Activated naive CD8-positive, alpha-beta T cell (primary cell): Measurements from ENCODE around the gene ZNF541.

Source experiments
- H3K27ac Mint-ChIP-seq: one replicate; pipeline ENCODE4 v1.8.0; 2021; ENCODE audit warnings: mixed read lengths
- H3K27me3 Mint-ChIP-seq: one replicate; pipeline ENCODE4 v1.8.0; 2021; ENCODE audit warnings: mixed read lengths
- H3K36me3 Mint-ChIP-seq: one replicate; pipeline ENCODE4 v1.8.0; 2021; ENCODE audit warnings: mixed read lengths
- H3K4me1 Mint-ChIP-seq: one replicate; pipeline ENCODE4 v1.8.0; 2021; ENCODE audit warnings: low read depth, mixed read lengths
- H3K4me3 Mint-ChIP-seq: one replicate; pipeline ENCODE4 v1.8.0; 2021; ENCODE audit warnings: mild to moderate bottlenecking, mixed read lengths
- H3K9me3 Mint-ChIP-seq: one replicate; pipeline ENCODE4 v1.8.0; 2021; ENCODE audit warnings: low read depth, mixed read lengths

ZNF541 gene

GRCh38 chr19:47542030-47542475 lies 30.9 kb downstream of the ZNF541 start:
- H3K27ac Mint-ChIP-seq = no peak overlapping the region
- H3K36me3 Mint-ChIP-seq = no peaks in the 10 kb centered on the region
- H3K4me1 Mint-ChIP-seq = peaks cover 15% of the 10 kb centered on the region
- H3K9me3 Mint-ChIP-seq = no peaks in the 10 kb centered on the region
- H3K4me3 Mint-ChIP-seq = no peak overlapping the region
- H3K27me3 Mint-ChIP-seq = peaks cover 2% of the 10 kb centered on the region

GRCh38 chr19:47541518-47541917 lies 31.4 kb downstream of the ZNF541 start:
- no peaks in the 10 kb centered on the region for H3K9me3 Mint-ChIP-seq
- peak overlapping the region; percentile 79 for H3K27ac Mint-ChIP-seq
- peaks cover 2% of the 10 kb centered on the region for H3K27me3 Mint-ChIP-seq
- peak overlapping the region; percentile 46 for H3K4me3 Mint-ChIP-seq
- H3K36me3 Mint-ChIP-seq = no peaks in the 10 kb centered on the region
- peaks cover 15% of the 10 kb centered on the region for H3K4me1 Mint-ChIP-seq

- Mint-ChIP-seq H3K27ac (no peak overlapping the region), H3K4me3 (no peak overlapping the region), H3K4me1 (peaks cover 15% of the 10 kb centered on the region), H3K36me3 (no peaks in the 10 kb centered on the region), H3K9me3 (no peaks in the 10 kb centered on the region), H3K27me3 (peaks cover 2% of the 10 kb centered on the region)
These were observed 32.2 kb downstream of the ZNF541 start for GRCh38 chr19:47540748-47541147.

GRCh38 chr19:47539747-47540311 lies 33.1 kb downstream of the ZNF541 start:
- Mint-ChIP-seq H3K9me3 (no peaks in the 10 kb centered on the region), H3K4me1 (peaks cover 15% of the 10 kb centered on the region), H3K27ac (no peak overlapping the region), H3K4me3 (no peak overlapping the region), H3K36me3 (no peaks in the 10 kb centered on the region), H3K27me3 (peaks cover 2% of the 10 kb centered on the region)

- H3K27me3 Mint-ChIP-seq = peaks cover under 1% of the 10 kb centered on the region
- H3K9me3 Mint-ChIP-seq = no peaks in the 10 kb centered on the region
- H3K36me3 Mint-ChIP-seq = no peaks in the 10 kb centered on the region
- peaks cover 15% of the 10 kb centered on the region for H3K4me1 Mint-ChIP-seq
- H3K27ac Mint-ChIP-seq = no peak overlapping the region
- H3K4me3 Mint-ChIP-seq = no peak overlapping the region
These were observed 34.1 kb downstream of the ZNF541 start for GRCh38 chr19:47538812-47539211.

GRCh38 chr19:47537493-47537892 lies 35.5 kb downstream of the ZNF541 start:
- no peaks in the 10 kb centered on the region for H3K27me3 Mint-ChIP-seq
- H3K9me3 Mint-ChIP-seq = no peaks in the 10 kb centered on the region
- no peak overlapping the region for H3K4me3 Mint-ChIP-seq
- no peak overlapping the region for H3K27ac Mint-ChIP-seq
- H3K36me3 Mint-ChIP-seq = no peaks in the 10 kb centered on the region
- peaks cover 15% of the 10 kb centered on the region for H3K4me1 Mint-ChIP-seq

- no peaks in the 10 kb centered on the region for H3K9me3 Mint-ChIP-seq
- no peaks in the 10 kb centered on the region for H3K4me1 Mint-ChIP-seq
- H3K27ac Mint-ChIP-seq = no peak overlapping the region
- H3K36me3 Mint-ChIP-seq = no peaks in the 10 kb centered on the region
- H3K4me3 Mint-ChIP-seq = no peak overlapping the region
- H3K27me3 Mint-ChIP-seq = no peaks in the 10 kb centered on the region
These were observed 38.3 kb downstream of the ZNF541 start for GRCh38 chr19:47534628-47535027.

GRCh38 chr19:47531640-47532387 lies 41.1 kb downstream of the ZNF541 start:
- Mint-ChIP-seq H3K27ac (no peak overlapping the region), H3K4me3 (no peak overlapping the region), H3K36me3 (no peaks in the 10 kb centered on the region), H3K9me3 (no peaks in the 10 kb centered on the region), H3K27me3 (no peaks in the 10 kb centered on the region), H3K4me1 (no peaks in the 10 kb centered on the region)

- Mint-ChIP-seq H3K4me3 (no peak overlapping the region), H3K27ac (no peak overlapping the region), H3K36me3 (no peaks in the 10 kb centered on the region), H3K27me3 (no peaks in the 10 kb centered on the region), H3K4me1 (no peaks in the 10 kb centered on the region), H3K9me3 (no peaks in the 10 kb centered on the region)
These were observed 43.8 kb downstream of the ZNF541 start for GRCh38 chr19:47529018-47529742.

GRCh38 chr19:47526798-47527197 lies 46.1 kb downstream of the ZNF541 start:
- Mint-ChIP-seq H3K27ac (no peak overlapping the region), H3K36me3 (no peaks in the 10 kb centered on the region), H3K4me1 (peaks cover 6% of the 10 kb centered on the region), H3K9me3 (no peaks in the 10 kb centered on the region), H3K27me3 (no peaks in the 10 kb centered on the region), H3K4me3 (no peak overlapping the region)

- no peaks in the 10 kb centered on the region for H3K36me3 Mint-ChIP-seq
- no peak overlapping the region for H3K4me3 Mint-ChIP-seq
- no peak overlapping the region for H3K27ac Mint-ChIP-seq
- H3K4me1 Mint-ChIP-seq = peaks cover 29% of the 10 kb centered on the region
- H3K9me3 Mint-ChIP-seq = no peaks in the 10 kb centered on the region
- no peaks in the 10 kb centered on the region for H3K27me3 Mint-ChIP-seq
These were observed 49.5 kb downstream of the ZNF541 start for GRCh38 chr19:47523473-47523872.
